Measurements from ENCODE around the gene IL7R.
"Not testable (repeated sequence)": the region's sequence is repeated elsewhere in the genome, so short reads cannot be mapped to it uniquely, and the experiment has no call there.

The IL7R gene

DNA sequence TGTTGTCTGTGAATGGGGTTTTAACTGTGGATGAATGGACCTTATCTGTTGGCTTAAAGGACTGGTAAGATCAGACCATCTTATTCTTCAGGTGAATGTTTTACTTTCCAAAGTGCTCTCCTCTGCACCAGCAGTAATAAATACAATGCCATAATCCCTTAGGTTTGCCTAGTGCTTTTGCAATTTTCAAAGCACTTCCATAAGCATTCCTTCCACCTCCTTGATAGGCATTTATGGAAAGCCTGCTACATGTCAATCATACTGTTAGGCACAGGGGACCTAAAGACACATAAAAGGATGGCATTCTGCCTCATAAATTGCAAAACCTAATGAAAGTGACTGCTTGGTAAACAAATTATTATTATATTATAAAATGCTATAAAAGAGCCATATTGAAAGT is 21.4 kb downstream of the IL7R start:
- DNase-seq = no peak

GRCh38 chr5:35879096-35879495 is 22.4 kb downstream of the IL7R start:
- no peak for DNase-seq

DNA sequence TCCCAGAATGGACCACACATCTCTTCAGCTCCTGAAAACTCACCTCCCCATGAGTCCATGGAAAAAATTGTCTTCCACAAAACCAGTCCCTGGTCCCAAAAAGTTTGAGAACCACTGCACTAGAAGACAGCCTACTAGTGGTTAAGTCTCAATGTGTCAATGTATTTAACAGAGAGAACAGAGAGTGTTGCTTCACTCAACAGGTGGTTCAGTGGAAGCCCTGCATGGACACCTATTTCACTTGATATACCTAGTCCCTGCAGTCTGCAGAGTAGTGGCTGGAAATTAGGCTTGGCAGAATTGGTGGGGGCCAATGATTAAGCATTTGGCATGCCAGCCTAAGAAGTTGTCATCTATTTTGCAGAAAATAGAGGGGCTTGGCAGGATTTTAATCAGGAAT is 23.0 kb downstream of the IL7R start:
- DNase-seq = no peak

DNA sequence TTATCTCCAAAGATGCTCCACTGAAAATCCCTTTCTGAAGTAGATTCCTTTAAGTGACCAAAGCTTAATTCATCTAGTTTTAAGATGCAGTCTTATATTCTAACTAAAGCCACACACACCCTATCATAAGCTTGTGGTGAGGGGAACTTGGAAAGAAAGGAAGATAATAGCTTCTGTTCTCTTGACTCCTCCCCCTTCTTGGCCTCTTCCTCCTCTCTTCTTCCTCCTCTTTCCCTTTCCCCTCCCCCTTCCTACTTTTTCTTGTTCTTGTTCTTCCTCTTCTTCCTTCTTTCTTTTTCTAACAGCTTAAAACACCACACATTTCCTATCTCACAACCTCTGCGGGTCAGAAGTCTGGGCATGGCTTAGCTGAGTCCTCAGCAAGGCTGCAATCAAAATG is 23.5 kb downstream of the IL7R start:
- DNase-seq = no peak

GRCh38 chr5:35881758-35882157 is 25.1 kb downstream of the IL7R start:
- DNase-seq = no peak

DNA sequence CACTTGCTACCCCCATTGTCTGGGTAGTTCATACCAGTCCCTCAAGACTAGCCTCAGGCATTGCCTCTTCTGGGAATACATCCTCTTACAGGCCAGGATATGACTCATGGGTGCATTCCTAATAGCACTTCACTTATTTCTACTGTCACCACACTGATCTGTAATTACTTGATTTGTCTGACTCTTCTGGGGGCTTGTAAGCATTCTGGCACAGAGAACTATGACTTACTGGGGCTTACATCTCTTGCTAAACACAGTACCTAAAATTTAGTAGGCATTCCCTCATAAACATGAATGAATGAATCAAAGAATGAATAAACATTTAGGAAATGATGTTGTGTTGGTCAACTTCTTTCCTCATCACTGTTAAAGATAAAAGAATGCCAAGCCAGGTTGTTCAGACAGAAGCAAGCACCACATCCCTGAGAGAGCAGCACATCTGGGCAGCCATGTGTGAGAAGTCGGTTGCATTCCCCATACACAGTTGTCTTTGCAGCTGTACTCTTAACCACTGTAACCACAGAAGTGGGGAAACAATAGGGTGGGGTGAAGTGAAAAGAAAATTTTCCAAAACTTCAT is 27.6 kb downstream of the IL7R start:
- no peak for DNase-seq

- DNase-seq = no peak
These were observed 28.1 kb downstream of the IL7R start for GRCh38 chr5:35884773-35885172.

DNA sequence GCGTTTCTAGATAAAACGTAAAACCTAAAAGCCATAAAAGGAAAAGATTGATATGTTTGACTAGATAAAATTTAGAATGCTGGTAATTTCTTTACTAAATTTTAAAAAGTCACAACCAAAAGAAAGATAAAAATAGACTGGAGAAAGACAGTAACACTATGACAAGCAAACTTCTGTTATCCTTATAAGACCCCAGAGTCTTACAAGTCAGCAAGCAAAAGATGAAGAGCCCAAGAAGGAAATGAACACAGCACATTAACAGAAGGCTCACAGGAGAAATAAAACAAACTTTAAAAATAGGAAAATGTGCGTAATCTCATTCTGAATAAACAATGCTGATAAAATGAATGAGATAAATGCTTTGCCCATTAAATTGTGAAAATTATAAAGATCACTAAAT is 29.7 kb downstream of the IL7R start:
- DNase-seq = no peak

GRCh38 chr5:35887321-35888100 is 30.8 kb downstream of the IL7R start:
- no peak for DNase-seq

- DNase-seq = no peak
These were observed 33.6 kb downstream of the IL7R start for GRCh38 chr5:35890021-35891020.

GRCh38 chr5:35892799-35893198 is 36.1 kb downstream of the IL7R start:
- not testable (repeated sequence) for DNase-seq

DNA sequence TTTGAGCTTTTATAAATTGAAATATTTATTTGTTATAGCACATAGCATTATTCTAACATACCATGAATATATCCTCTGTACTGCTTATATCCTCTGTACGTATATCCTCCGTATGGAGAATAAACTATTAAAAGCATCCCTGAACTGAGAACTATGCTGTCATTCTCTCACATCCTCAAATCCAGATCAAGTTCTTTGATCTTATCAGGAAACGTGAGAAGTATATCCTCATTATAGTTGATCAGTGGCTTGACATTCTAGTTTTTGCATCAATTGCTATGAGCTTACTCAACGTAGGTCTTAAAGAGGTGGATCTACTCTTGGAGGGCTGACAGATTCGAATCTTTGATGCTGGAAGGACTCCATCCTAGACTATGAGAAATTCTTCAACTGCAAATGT is 37.4 kb downstream of the IL7R start:
- no peak for DNase-seq

DNA sequence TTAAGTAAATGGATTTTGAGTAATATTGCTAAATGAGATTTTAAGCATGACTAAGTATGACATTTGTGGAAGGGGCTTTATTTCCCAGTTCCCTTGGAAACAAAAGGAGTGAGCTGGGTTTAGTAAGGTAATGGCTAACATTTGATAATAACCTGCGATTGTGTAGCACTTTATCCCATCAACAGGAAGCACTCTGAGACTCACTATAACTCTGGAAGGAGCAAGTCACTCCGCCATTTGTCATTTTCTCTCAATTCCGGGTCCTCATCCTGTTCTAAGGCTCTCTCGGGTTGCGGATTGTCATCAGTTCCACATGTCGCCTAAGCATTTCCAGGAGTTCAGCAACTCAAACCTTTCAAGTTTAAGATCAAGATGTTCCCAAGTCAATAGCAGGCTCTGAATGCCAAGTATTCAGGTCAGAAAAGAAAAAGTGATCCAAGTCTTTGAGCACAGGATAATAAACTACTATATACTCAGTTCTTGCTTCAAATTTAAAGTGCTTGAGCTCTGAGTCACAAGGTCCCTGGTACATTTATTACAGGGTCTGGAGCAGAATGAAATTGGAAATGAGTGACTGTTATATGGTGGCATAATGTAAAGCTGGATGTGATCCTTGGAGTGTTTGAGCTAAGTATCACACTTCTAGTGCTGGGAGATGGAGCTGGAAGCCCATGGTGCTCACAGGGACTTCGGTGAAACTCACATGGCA is 42.4 kb downstream of the IL7R start:
- DNase-seq = no peak

DNA sequence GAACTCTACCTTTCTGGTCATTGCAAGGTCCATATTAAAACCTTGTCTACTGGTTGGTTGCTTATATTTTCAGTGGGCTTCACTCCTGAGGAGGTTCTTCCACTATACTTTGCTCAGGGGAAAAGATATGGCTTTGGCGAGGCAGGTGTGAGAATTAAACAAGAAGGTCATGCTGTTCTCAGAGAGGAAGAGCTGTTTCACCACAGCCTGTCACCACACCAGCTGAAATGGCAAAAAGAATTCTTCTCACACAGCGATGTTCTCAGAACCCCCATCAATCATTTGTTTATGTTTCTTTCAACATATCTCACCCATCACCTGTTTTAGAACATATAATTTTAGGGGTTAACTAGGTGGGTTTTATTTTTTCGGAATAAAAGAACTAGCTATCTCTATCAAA is 43.1 kb downstream of the IL7R start:
- DNase-seq = no peak

GRCh38 chr5:35900972-35901695 is 44.4 kb downstream of the IL7R start:
- DNase-seq = no peak

- DNase-seq = no peak
These were observed 45.5 kb downstream of the IL7R start for GRCh38 chr5:35902046-35902672.

- no peak for DNase-seq
These were observed 47.0 kb downstream of the IL7R start for GRCh38 chr5:35903631-35904203.

- DNase-seq = no peak
These were observed 47.9 kb downstream of the IL7R start for GRCh38 chr5:35904443-35905132.

GRCh38 chr5:35908228-35908627 is 51.5 kb downstream of the IL7R start:
- no peak for DNase-seq

DNA sequence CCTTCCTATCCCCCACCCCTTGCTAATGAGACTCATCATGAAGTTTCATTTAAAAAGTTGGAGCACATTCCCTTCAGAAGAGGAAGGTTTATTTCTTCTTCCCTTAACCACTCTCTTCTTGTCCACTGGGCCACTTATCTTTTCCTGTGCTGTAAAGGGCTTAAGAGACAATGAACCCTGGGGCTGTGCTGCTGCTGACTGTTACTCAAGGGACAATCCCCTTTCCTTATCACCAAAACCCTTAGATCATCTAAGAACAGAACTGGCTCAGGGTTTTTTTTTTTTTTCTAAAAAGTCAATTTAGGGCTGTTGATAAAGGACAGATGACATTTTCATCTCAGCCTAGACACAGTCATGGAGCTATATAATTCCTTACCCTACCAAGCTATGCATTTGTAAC is 52.1 kb downstream of the IL7R start:
- DNase-seq = no peak

DNA sequence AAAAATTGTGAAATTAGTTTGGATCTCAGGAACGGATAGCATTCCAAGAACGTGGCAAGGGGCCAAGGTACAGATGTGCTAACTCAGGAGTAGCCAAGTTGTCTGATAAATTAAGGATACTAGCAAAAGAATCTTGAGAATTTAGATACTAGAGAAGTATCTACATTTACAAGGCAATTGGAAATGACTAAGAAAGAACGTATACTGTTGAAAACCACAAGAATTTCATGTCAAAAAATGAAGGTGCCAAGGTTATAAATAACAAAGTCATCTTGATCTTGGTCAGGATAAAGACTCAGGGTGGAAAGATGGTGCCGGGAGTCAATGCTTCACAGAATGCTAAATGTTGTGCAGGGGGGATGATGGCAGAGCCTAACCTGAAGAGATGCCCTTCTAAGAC is 62.5 kb downstream of the IL7R start:
- no peak for DNase-seq

All from NCI-H1048 (cell line).